HG03460 (cell line): ENCODE measurements around the gene NCAM2.

Source experiments
- ATAC-seq: cut with Tn5 transposase; IDR thresholded peaks from one replicate; pipeline ENCODE4 v1.9.1; 2021; ENCODE audit not compliant: unreplicated experiment

Gene NCAM2

DNA sequence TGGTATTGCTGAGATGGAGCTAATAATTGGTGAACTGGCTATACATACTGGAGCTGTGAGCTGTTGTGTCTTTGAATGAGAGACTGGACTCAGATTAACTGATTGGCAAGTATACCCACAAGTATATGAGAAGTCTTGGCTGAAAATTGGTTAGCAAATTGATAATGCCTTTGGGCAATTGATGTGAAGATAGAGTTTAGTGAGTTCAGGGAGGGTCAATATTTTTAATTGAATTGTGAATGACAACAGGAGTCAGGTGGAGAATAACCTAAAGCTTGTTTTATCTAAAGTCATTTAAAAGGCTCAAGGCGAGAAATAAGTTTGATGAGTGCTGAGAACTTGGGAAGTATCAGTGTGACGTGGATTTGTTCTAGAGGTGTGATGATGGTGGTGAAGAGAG lies 27.5 kb downstream of the NCAM2 start:
- no peak for ATAC-seq

DNA sequence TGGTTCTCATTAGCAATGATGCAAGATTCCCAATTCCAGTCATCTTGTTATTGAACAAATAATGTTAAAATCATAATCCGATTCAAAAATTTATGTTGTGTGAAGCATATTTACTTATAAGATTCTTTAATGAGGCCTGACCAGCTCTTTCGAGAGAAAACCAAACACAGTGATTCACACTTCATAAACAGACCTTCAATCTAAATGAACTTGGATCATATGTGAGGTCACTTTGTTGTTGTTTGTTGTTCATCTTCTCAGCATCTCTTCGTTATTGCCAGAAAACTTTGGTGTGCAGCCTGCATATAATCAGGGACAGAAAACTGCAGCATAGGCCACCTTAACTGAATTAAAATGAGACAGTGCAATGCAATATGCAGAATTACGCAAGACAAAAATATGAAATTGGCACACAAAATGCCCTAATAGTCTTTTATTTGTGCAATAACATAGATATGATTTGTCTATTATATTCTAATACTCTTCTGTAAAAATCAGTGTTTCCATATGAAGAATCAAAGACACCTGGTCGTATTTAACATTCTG lies 30.1 kb downstream of the NCAM2 start:
- no peak for ATAC-seq

GRCh38 chr21:21029164-21029563 lies 31.0 kb downstream of the NCAM2 start:
- no peak for ATAC-seq

GRCh38 chr21:21030311-21030710 lies 32.1 kb downstream of the NCAM2 start:
- ATAC-seq, result no peak

DNA sequence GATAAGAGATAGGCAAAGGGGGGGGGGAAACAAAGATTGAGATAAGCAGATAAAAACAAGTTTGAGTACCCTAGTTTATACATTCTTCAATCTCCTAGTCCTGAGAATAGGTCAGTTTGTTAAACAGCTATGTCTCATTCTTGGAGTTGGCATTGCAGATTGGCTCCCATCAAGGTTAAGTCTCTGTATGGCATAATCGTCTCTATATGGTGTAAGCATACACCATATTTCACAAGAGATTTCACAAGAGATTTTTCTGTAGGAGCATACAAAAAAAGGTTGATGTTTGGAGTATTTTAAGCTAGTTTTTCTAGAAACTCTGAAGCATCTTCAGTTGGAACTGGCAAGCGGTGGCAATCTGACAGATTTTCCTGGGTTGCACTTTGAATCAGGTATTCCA lies 35.8 kb downstream of the NCAM2 start:
- no peak for ATAC-seq

- no peak for ATAC-seq
Measured at GRCh38 chr21:21039624-21040170, 41.5 kb downstream of the NCAM2 start.

DNA sequence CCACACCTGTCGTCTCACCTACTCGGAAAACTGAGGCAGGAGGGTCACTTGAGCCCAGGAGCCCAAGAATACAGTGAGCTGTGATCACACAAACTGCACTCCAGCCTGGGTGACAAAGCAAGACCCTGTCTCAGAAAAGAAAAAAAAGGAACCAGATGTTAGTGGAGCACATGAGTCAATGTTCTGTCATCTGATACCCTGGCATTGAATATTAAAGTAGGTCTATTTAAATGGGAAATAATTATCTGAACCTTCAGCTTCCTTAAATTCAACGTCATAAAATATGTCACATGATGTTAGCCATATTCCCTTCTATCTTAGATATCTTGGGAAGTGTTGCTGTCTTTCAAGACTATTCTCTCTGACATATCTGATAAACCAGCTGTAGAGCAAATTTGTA lies 47.3 kb downstream of the NCAM2 start:
- ATAC-seq, result no peak

- ATAC-seq, result no peak
Measured at GRCh38 chr21:21046063-21046462, 47.9 kb downstream of the NCAM2 start.

GRCh38 chr21:21051109-21052055 lies 53.2 kb downstream of the NCAM2 start:
- no peak for ATAC-seq

DNA sequence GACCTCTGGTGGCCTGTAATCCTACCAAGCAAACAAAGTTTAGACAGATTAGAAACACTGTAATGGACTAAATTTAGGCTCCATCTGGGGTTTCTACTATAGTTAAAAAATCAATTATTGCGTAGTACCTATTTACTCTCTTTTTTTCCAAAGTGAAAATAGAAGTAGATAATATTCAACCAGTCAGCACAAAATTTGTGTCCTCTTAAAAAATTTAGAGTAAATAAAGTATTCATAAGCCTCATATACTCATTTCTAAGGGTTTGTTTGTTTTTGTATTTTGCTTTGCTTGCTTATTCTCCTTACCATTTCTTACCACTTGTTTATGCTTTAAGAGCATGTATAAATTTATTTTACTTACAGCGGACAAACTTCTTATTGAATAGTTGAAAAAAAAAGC lies 54.5 kb downstream of the NCAM2 start:
- no peak for ATAC-seq

GRCh38 chr21:21057349-21058062 lies 59.3 kb downstream of the NCAM2 start:
- ATAC-seq, result no peak

GRCh38 chr21:21063828-21064227 lies 65.6 kb downstream of the NCAM2 start:
- ATAC-seq, result no peak

- ATAC-seq, result no peak
Measured at GRCh38 chr21:21064353-21064752, 66.1 kb downstream of the NCAM2 start.

- ATAC-seq, result no peak
Measured at GRCh38 chr21:21067375-21067774, 69.2 kb downstream of the NCAM2 start.

DNA sequence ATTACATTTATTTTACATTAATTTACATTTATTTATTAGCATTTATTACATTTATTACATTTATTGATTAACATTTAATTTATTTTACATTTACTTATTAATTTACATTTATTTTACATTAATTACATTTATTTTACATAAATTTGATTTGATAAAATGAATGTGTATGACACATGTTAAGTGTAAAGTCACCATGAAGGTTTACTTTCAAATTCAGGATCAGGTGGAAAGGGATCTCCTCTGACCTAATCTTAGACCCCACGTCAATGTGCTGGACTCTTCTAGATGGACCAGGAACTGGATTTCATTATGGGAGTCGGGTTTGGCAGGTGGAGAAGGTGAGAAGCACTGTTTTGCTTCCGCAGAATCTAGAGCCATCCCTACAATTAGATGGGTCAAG lies 76.1 kb downstream of the NCAM2 start:
- no peak for ATAC-seq

GRCh38 chr21:21076051-21076450 lies 77.8 kb downstream of the NCAM2 start:
- ATAC-seq, result no peak

- no peak for ATAC-seq
Measured at GRCh38 chr21:21076491-21076890, 78.3 kb downstream of the NCAM2 start.

- no peak for ATAC-seq
Measured at GRCh38 chr21:21079646-21080045, 81.4 kb downstream of the NCAM2 start.

DNA sequence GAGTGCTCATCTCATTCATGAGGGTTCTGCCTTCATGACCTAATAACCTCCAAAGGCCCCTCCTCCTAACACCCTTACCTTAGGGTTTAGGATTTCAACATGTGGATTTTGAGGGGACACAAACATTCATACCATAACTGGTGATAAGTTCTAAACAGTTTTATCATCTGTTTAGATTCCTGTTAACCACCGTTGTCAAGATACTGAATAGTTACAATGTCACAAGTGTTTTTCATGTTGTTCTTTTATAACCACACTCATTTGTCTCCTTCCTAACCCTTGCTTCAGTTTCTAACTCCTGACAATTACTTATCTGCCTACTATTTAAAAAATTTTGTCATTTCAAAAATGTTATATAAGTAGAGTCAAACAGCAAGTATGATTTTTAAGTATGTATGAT lies 86.0 kb downstream of the NCAM2 start:
- no peak for ATAC-seq

GRCh38 chr21:21085206-21085605 lies 87.0 kb downstream of the NCAM2 start:
- no peak for ATAC-seq

GRCh38 chr21:21096956-21097355 lies 98.7 kb downstream of the NCAM2 start:
- no peak for ATAC-seq

DNA sequence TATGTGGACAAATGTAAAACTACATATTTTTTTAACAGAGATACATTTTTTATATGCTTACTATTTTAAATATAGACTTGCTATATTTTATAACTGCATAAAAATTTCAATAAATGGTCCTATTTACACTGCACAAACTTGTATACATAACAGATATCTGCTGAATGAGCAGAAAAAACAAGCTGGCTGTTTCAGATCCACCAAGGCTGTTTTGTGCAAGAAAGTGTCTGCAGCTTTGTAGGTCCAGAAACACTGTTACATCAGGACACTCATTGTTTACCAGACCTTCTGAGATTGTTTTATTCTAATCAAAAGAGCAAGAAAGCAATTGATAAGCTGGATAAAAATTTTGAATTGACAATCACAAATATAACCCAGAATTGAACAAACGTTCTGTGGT lies 99.3 kb downstream of the NCAM2 start:
- no peak for ATAC-seq
